HepG2 (cell line): ENCODE measurements around the gene ZNF383. TPM values are rescaled to one million over a fixed set of nuclear protein-coding genes. Genes with fewer than 3 reads are reported as not detected.

Experiments
- ESRRA ChIP-seq: sonication (generic); formaldehyde crosslinking; IDR thresholded peaks from 2 replicates; pipeline ENCODE4 v1.5.1; 2020; ENCODE audit warnings: mild to moderate bottlenecking, low read depth, missing genetic modification reagents
- FOXK1 ChIP-seq: sonication (generic); formaldehyde crosslinking; IDR thresholded peaks from 2 replicates; pipeline ENCODE4 v1.4.0; 2020; ENCODE audit warnings: low read depth, missing genetic modification reagents, borderline replicate concordance
- GPBP1L1 ChIP-seq: sonication (generic); formaldehyde crosslinking; IDR thresholded peaks from 2 replicates; pipeline ENCODE4 v1.5.0; 2020; ENCODE audit warnings: mild to moderate bottlenecking, missing genetic modification reagents
- MAF1 ChIP-seq: sonication (generic); formaldehyde crosslinking; IDR thresholded peaks from 2 replicates; pipeline ENCODE4 v1.5.0; 2020; ENCODE audit warnings: missing genetic modification reagents, borderline replicate concordance
- NBN ChIP-seq: fragments of 450-650 bp; conservative IDR thresholded peaks from 2 replicates; pipeline ENCODE4 v1.6.1; 2017
- PLRG1 ChIP-seq: fragments of 450-650 bp; conservative IDR thresholded peaks from 2 replicates; pipeline ENCODE4 v1.6.1; 2016
- RFXAP ChIP-seq: sonication (generic); formaldehyde crosslinking; IDR thresholded peaks from 2 replicates; pipeline ENCODE4 v1.4.0; 2020; ENCODE audit warnings: missing genetic modification reagents, borderline replicate concordance
- SP2 ChIP-seq: sonication (generic); formaldehyde crosslinking; IDR thresholded peaks from 2 replicates; pipeline ENCODE4 v1.5.1; 2020; ENCODE audit warnings: mild to moderate bottlenecking, missing genetic modification reagents
- SRSF9 ChIP-seq: fragments of 200-400 bp; formaldehyde crosslinking; IDR thresholded peaks from 2 replicates; pipeline ENCODE4 v1.6.1; 2018; ENCODE audit warnings: borderline replicate concordance, mild to moderate bottlenecking, low read depth, low read length; ENCODE audit not compliant: insufficient read depth, poor library complexity, severe bottlenecking
- ZHX2 ChIP-seq, 2 experiments: sonication (generic) in 1 of 2; formaldehyde crosslinking in 1 of 2; IDR thresholded peaks; 2 replicates each; pipeline versions ENCODE4 v1.6.1 to v1.9.0; 2014 to 2022; ENCODE audit warnings: antibody characterized with exemption in 1 of 2, borderline replicate concordance in 1 of 2, inconsistent platforms in 1 of 2, low read depth in 1 of 2, missing genetic modification reagents in 1 of 2
- ZNF136 ChIP-seq: sonication (generic); formaldehyde crosslinking; IDR thresholded peaks from 2 replicates; pipeline ENCODE4 v1.8.1; 2022; ENCODE audit warnings: low read depth, mild to moderate bottlenecking, moderate library complexity, missing genetic modification reagents
- ZNF207 ChIP-seq: fragments of 450-650 bp; IDR thresholded peaks from 2 replicates; pipeline ENCODE4 v1.6.1; 2016; ENCODE audit warnings: antibody characterized with exemption, borderline replicate concordance
- ZNF264 ChIP-seq: sonication (generic); formaldehyde crosslinking; IDR thresholded peaks from 2 replicates; pipeline ENCODE4 v1.4.0; 2020; ENCODE audit warnings: missing genetic modification reagents
- polyA plus RNA-seq, 8 experiments: library from polyadenylated mRNA; depleted of rRNA in 3 of 8; stranded (reverse) in 7 of 8; unstranded in 1 of 8; fragments of >200 nt; fragmentation: Illumina TruSeq in 4 of 8; extraction: Trizol in 4 of 8; gene quantifications; 2 replicates each; pipeline versions ENCODE4 v1.2.1 to v1.2.3, GENCODE V29; 2011 to 2016; ENCODE audit warnings: low read depth in 4 of 8, missing spikeins in 1 of 8, mixed read lengths in 1 of 8; ENCODE audit not compliant: insufficient read depth in 1 of 8
- total RNA-seq, 5 experiments: library from RNA; depleted of rRNA; stranded (reverse); fragments of >200 nt; fragmentation: Illumina TruSeq; extraction: Trizol; gene quantifications; 2 replicates each; pipeline ENCODE4 v1.2.3, GENCODE V29; 2016; ENCODE audit warnings: low read depth in 1 of 5
- TF ChIP-seq, protein P1 (sequence below): sonication (generic); formaldehyde crosslinking; IDR thresholded peaks from 2 replicates; pipeline ENCODE4 v1.9.0; 2021; ENCODE audit warnings: missing genetic modification reagents, borderline replicate concordance
- TF ChIP-seq, protein P2 (sequence below): sonication (generic); formaldehyde crosslinking; IDR thresholded peaks from 2 replicates; pipeline ENCODE4 v1.5.0; 2020; ENCODE audit warnings: missing genetic modification reagents
- TF ChIP-seq, protein P3 (sequence below): sonication (generic); formaldehyde crosslinking; IDR thresholded peaks from 2 replicates; pipeline ENCODE4 v1.4.0; 2020; ENCODE audit warnings: mild to moderate bottlenecking, missing genetic modification reagents

The ZNF383 gene
- total and polyA plus RNA-seq, 2 of the 13 experiments (the other 11 are each of a cell fraction or from before 2014, with no cell fraction given): 2.6 to 4.1 TPM

DNA sequence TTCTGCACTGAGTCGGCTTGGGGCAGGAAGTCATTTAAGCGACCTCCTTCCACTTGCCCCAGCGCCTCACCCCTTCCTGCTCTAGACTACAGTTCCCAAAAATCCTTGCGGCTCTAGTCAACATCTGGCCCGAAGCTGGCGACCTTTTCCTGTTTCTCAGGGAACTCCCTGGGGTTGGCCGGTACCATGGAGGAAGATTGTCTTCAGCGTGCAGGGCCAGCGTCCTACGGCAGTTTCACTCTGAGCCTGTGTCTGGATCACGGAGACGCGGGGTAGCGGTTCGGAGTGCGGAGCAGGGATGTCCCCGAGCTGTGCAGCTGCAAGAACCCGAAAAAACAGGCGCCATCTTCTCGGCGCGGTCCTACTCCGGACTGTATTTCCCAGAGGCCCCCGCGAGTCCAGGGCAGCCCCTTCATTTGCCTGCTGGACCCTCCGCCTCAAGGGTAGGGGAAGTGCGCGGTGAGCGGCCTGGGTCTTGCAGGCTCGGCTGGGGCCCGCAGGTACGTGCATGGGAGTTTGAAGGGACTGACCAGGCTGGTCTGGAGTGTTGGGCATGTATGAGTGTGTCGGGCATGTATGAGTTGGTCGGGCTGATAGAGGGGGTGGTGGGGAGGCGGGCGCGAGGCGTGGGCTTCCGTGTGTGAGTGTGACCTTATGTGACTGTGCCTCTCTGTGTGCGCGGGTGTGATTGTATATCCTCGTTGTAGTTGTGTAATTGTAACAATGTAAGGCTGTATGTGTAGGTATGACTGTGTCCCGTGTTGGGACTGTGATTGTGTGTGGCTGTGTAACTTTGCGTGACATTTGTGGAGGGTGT lies at the start of gene ZNF383 (continued):
- TF ChIP-seq GPBP1L1 (CRISPR knock-in tag) (no peak), SRSF9 (no peak), FOXK1 (CRISPR knock-in tag) (peak; percentile 90; the same call in 1 of the 2 replicates), SP2 (CRISPR knock-in tag) (no peak), ZNF264 (CRISPR knock-in tag) (no peak; the same call in 1 of the 2 replicates), PLRG1 (no peak), ESRRA (CRISPR knock-in tag) (0 out of 2 replicates have a peak, but pooled peaks have one; percentile 64), RFXAP (CRISPR knock-in tag) (no peak), ZHX2 (IDR thresholded peaks at IDR 0.05; ENCODE audit: low read depth) (peak; percentile 54; the same call in 1 of the 2 replicates), ZHX2 (CRISPR knock-in tag; IDR thresholded peaks at IDR 0.05; ENCODE audit: borderline replicate concordance) (no peak), MAF1 (CRISPR knock-in tag) (peak; percentile 63), NBN (no peak), ZNF207 (no peak), ZNF136 (CRISPR knock-in tag) (0 out of 2 replicates have a peak, but pooled peaks have one; percentile 72)
- TF ChIP-seq, protein P1, sequence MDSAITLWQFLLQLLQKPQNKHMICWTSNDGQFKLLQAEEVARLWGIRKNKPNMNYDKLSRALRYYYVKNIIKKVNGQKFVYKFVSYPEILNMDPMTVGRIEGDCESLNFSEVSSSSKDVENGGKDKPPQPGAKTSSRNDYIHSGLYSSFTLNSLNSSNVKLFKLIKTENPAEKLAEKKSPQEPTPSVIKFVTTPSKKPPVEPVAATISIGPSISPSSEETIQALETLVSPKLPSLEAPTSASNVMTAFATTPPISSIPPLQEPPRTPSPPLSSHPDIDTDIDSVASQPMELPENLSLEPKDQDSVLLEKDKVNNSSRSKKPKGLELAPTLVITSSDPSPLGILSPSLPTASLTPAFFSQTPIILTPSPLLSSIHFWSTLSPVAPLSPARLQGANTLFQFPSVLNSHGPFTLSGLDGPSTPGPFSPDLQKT: no peak
- TF ChIP-seq, protein P2, sequence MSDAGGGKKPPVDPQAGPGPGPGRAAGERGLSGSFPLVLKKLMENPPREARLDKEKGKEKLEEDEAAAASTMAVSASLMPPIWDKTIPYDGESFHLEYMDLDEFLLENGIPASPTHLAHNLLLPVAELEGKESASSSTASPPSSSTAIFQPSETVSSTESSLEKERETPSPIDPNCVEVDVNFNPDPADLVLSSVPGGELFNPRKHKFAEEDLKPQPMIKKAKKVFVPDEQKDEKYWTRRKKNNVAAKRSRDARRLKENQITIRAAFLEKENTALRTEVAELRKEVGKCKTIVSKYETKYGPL (CRISPR knock-in tag): no peak
- TF ChIP-seq, protein P3, sequence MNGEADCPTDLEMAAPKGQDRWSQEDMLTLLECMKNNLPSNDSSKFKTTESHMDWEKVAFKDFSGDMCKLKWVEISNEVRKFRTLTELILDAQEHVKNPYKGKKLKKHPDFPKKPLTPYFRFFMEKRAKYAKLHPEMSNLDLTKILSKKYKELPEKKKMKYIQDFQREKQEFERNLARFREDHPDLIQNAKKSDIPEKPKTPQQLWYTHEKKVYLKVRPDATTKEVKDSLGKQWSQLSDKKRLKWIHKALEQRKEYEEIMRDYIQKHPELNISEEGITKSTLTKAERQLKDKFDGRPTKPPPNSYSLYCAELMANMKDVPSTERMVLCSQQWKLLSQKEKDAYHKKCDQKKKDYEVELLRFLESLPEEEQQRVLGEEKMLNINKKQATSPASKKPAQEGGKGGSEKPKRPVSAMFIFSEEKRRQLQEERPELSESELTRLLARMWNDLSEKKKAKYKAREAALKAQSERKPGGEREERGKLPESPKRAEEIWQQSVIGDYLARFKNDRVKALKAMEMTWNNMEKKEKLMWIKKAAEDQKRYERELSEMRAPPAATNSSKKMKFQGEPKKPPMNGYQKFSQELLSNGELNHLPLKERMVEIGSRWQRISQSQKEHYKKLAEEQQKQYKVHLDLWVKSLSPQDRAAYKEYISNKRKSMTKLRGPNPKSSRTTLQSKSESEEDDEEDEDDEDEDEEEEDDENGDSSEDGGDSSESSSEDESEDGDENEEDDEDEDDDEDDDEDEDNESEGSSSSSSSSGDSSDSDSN (CRISPR knock-in tag): peak; percentile 71
